ENCODE results near the gene IL6R. TPM values are rescaled to one million over a fixed set of nuclear protein-coding genes. Genes with fewer than 3 reads are reported as not detected.
"Not testable (repeated sequence)": the region's sequence is repeated elsewhere in the genome, so short reads cannot be mapped to it uniquely, and the experiment has no call there.

IL6R gene
- total RNA-seq = 100 to 1,000 TPM in 2 of 4 donors, 10 to 100 TPM in 2; 56.1 to 140 (median 100) TPM

DNA sequence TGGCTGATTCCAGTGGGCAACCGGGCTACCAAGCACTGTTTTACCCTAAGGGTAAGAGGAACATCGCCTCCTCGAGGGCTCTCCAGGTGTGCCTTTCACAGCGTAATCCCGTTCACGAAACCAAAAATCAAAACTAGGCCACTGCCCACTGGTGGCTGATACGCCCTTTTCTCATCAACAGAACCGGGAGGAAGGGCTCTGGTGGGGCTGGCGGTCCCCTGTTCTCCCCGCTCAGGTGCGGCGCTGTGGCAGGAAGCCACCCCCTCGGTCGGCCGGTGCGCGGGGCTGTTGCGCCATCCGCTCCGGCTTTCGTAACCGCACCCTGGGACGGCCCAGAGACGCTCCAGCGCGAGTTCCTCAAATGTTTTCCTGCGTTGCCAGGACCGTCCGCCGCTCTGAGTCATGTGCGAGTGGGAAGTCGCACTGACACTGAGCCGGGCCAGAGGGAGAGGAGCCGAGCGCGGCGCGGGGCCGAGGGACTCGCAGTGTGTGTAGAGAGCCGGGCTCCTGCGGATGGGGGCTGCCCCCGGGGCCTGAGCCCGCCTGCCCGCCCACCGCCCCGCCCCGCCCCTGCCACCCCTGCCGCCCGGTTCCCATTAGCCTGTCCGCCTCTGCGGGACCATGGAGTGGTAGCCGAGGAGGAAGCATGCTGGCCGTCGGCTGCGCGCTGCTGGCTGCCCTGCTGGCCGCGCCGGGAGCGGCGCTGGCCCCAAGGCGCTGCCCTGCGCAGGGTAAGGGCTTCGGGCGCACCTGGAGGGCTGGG, at the start of gene IL6R:
Gene IL6R, plus strand, starts transcription at position 360 of the 763 bp plus-strand sequence. Its CDS starts 287 bp downstream, at position 647.
- DNase-seq = peak; percentile 80 to 95 (median 94)
- Histone ChIP-seq H3K27ac (peak within 1 kb of the TSS; percentile 88 to 97 (median 93)), H3K9me3 (no peaks in the 10 kb centered on the region), H3K4me3 (peak within 1 kb of the TSS; percentile 47 to 87 (median 76)), H3K27me3 (no peaks in the 10 kb centered on the region), H3K36me3 (no peaks in the 10 kb centered on the region), H3K4me1 (peaks cover 3 to 42% (median 30%) of the 10 kb centered on the region in 4 donors)
- TF ChIP-seq, protein P1, sequence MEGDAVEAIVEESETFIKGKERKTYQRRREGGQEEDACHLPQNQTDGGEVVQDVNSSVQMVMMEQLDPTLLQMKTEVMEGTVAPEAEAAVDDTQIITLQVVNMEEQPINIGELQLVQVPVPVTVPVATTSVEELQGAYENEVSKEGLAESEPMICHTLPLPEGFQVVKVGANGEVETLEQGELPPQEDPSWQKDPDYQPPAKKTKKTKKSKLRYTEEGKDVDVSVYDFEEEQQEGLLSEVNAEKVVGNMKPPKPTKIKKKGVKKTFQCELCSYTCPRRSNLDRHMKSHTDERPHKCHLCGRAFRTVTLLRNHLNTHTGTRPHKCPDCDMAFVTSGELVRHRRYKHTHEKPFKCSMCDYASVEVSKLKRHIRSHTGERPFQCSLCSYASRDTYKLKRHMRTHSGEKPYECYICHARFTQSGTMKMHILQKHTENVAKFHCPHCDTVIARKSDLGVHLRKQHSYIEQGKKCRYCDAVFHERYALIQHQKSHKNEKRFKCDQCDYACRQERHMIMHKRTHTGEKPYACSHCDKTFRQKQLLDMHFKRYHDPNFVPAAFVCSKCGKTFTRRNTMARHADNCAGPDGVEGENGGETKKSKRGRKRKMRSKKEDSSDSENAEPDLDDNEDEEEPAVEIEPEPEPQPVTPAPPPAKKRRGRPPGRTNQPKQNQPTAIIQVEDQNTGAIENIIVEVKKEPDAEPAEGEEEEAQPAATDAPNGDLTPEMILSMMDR (IDR thresholded peaks at IDR 0.05) = peak; percentile 34 to 89 (median 54)
- TF ChIP-seq POLR2A (IDR thresholded peaks at IDR 0.05) = peak; percentile 71 to 93

DNA sequence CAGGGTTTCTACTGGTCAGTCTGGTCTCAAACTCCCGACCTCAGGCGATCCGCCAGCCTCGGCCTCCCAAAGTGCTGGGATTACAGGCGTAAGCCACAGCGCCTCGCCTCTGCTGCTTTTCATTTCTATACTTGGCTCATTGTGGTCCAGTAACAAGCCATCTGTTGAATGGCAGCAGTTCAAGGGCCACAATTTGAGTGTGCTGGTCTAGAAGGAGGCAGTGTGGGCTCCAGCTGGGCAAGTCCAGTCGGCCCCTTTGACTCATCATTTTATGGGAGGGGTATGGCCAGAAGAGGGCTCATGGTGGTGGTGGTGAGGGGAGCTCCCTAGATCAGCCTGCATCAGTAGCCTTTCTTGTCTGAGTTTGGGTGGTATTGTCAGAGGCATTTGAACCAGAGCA, 46.6 kb upstream of the IL6R start:
- no peak for TF ChIP-seq POLR2A (IDR thresholded peaks at IDR 0.05)
- TF ChIP-seq, protein P1 (IDR thresholded peaks at IDR 0.05) = no peak
- Histone ChIP-seq H3K27me3 (no peaks in the 10 kb centered on the region), H3K4me3 (no peak overlapping the region), H3K4me1 (peaks cover 0 to 14% (median 0%) of the 10 kb centered on the region in 4 donors), H3K36me3 (no peaks in the 10 kb centered on the region), H3K27ac (no peak overlapping the region), H3K9me3 (no peaks in the 10 kb centered on the region)
- no peak for DNase-seq

DNA sequence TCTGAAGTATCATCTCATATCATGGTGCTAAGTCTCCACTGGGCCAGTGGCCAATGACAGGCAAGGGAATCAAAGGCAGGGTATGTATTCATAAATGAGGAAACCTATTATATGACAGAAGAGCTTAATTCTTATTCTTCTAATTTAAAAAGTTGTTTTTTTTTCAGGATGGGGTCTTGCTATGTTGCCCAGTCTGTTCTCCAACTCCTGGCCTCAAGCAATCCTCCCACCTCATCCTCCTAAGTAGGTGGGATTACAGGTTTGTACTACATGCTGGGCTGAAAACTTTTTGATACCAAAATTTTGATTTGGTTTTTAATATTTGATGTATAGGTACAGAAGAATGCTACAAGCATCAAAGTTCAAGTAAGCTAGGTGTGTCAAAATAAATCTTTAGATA, 44.9 kb upstream of the IL6R start:
- H3K36me3 ChIP-seq = no peaks in the 10 kb centered on the region
- no peaks in the 10 kb centered on the region for H3K9me3 ChIP-seq
- H3K27me3 ChIP-seq = no peaks in the 10 kb centered on the region
- DNase-seq = no peak
- no peak for TF ChIP-seq POLR2A (IDR thresholded peaks at IDR 0.05)
- TF ChIP-seq, protein P1 (IDR thresholded peaks at IDR 0.05) = no peak
- no peak overlapping the region for H3K27ac ChIP-seq
- H3K4me1 ChIP-seq = no peaks in the 10 kb centered on the region
- no peak overlapping the region for H3K4me3 ChIP-seq

DNA sequence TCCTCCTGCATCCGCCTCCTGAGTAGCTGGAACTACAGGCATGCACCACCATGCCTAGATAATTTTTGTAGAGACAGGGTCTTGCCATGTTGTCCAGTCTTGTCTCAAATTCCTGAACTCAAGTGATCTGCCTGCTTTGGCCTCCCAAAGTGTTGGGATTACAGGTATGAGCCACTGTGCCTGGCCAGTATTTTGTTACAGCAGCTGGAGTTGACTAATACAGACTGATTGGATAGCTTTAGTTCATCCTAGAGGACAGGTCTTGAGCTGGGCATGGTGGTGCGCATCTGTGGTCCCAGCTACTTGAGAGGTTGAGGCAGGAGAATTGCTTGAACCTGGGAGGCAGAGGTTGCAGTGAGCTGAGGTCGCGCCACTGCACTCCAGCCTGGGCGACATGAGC, 44.3 kb upstream of the IL6R start:
- H3K9me3 ChIP-seq, H3K4me3 ChIP-seq, H3K27ac ChIP-seq, H3K4me1 ChIP-seq, H3K36me3 ChIP-seq, H3K27me3 ChIP-seq, DNase-seq: not testable (repeated sequence)

DNA sequence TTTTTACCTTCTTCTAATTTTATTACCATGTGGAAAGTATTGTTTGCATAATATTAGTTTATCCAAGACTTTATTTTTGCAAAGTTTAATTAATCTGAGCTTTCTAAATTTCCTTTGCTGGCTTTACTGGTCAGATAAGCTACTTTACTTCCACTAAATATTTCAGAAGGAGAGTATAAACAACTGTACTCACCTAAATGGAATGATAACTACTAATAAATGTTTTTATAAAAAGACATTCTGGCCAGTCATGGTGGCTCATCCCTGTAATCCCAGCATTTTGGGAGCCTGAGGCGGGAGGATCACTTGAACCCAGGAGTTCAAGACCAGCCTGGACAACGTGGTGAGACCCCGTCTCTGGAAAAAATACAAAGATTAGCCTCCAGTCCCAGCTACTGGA, 43.8 kb upstream of the IL6R start:
- Histone ChIP-seq H3K36me3 (no peaks in the 10 kb centered on the region), H3K9me3 (no peaks in the 10 kb centered on the region), H3K4me3 (no peak overlapping the region), H3K27me3 (no peaks in the 10 kb centered on the region), H3K27ac (no peak overlapping the region), H3K4me1 (no peaks in the 10 kb centered on the region)
- TF ChIP-seq, protein P1 (IDR thresholded peaks at IDR 0.05) = no peak
- TF ChIP-seq POLR2A (IDR thresholded peaks at IDR 0.05) = no peak
- no peak for DNase-seq

DNA sequence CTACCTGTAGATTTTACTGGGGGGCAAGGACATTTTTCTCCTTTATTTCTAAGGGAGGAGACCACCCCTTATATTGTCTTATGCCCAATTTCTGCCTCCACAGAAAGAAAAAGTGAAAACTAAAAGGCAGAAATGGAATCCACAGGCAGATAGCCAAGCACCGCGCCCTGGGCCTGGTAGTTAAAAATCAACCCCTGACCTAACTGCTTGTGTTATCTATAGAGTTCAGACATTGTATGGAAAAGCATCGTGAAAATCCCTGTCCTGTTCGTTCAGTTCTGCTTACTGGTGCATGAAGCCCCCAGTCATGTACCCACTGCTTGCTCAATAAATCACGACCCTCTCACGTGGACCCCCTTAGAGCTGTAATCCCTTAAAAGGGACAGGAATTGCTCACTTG, 33.7 kb upstream of the IL6R start:
- DNase-seq = no peak
- no peaks in the 10 kb centered on the region for H3K27me3 ChIP-seq
- H3K9me3 ChIP-seq = no peaks in the 10 kb centered on the region
- no peak overlapping the region for H3K4me3 ChIP-seq
- H3K27ac ChIP-seq = no peak overlapping the region
- no peaks in the 10 kb centered on the region for H3K36me3 ChIP-seq
- TF ChIP-seq POLR2A (IDR thresholded peaks at IDR 0.05) = no peak
- TF ChIP-seq, protein P1 (IDR thresholded peaks at IDR 0.05) = no peak
- no peaks in the 10 kb centered on the region for H3K4me1 ChIP-seq

DNA sequence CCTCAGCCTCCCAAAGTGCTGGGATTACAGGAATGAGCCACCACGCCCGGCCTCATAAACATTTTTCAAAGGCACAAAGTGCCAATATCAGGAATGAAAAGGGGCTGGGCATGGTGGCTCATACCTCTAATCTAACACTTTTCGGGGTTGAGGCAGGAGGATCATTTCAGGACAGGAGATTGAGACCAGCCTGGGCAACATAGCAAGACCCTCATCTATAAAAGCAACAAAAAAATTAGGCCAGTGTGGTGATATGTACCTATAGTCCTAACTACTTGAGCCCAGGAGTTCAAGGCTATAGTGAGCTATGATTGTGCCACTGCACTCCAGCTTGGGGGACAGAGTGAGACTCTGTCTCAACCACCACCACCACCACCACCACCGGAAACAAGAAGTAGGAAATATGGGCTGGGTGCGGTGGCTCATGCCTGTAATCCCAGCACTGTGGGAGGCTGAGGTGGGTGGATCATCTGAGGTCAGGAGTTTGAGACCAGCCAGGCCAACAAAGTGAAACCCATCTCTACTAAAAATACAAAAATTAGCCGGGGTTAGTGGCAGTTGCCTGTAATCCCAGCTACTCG, 31.3 kb upstream of the IL6R start:
- H3K36me3 ChIP-seq, DNase-seq, H3K4me1 ChIP-seq, H3K4me3 ChIP-seq, H3K9me3 ChIP-seq, H3K27me3 ChIP-seq, H3K27ac ChIP-seq: not testable (repeated sequence)
